ENCODE results near the gene WNT6. TPM values are rescaled to one million over a fixed set of nuclear protein-coding genes. Genes with fewer than 3 reads are reported as not detected.

WNT6 gene
- total and polyA plus RNA-seq, 4 donors = 0.08 to 0.20 TPM; not detected in 2

- no peaks in the 10 kb centered on the region for H3K27me3 ChIP-seq (ENCODE audit: control insufficient read depth in 4 of 4, insufficient read depth in 4 of 4, low read length in 3 of 4)
- 80% methylated on average over 3 of the region's 3 CpGs for WGBS
- H3K9ac ChIP-seq (ENCODE audit: low read depth in 1 of 2, low read length in 2 of 2) = no peak overlapping the region
Observed at GRCh38 chr2:218830526-218831306, 28.9 kb upstream of the WNT6 start.

GRCh38 chr2:218831378-218831990, 28.1 kb upstream of the WNT6 start, which contains the start of gene PRKAG3:
PRKAG3 (minus strand) TSS chr2:218831803.
- DNase-seq (ENCODE audit: low spot score) = no peak
- WGBS = 81% methylated on average over 18 of the region's 18 CpGs
- H3K4me3 ChIP-seq (ENCODE audit: low read depth in 1 of 3, low read length in 3 of 3) = no peak within 1 kb of the TSS
- no peak for TF ChIP-seq GABPA (IDR thresholded peaks at IDR 0.05 in 1 of 2, conservative IDR thresholded peaks at IDR 0.05 in 1 of 2)
- no peak for TF ChIP-seq TAF1 (conservative IDR thresholded peaks at IDR 0.05)
- no peak for TF ChIP-seq NR2F2 (IDR thresholded peaks at IDR 0.05)
- TF ChIP-seq REST (IDR thresholded peaks at IDR 0.05) = no peak
- no peaks in the 10 kb centered on the region for H3K4me1 ChIP-seq (ENCODE audit: control insufficient read depth in 4 of 4, insufficient read depth in 4 of 4, low read length in 3 of 4)
- H3K36me3 ChIP-seq (ENCODE audit: control insufficient read depth in 4 of 4, insufficient read depth in 3 of 4, low read depth in 1 of 4, low read length in 3 of 4) = no peaks in the 10 kb centered on the region
- H3K9me3 ChIP-seq (ENCODE audit: control insufficient read depth in 4 of 4, low read length in 3 of 4) = no peaks in the 10 kb centered on the region
- H3K27ac ChIP-seq (ENCODE audit: low read depth in 1 of 2, low read length in 2 of 2) = no peak within 1 kb of the TSS
- no peaks in the 10 kb centered on the region for H3K27me3 ChIP-seq (ENCODE audit: control insufficient read depth in 4 of 4, insufficient read depth in 4 of 4, low read length in 3 of 4)
- no peak within 1 kb of the TSS for H3K9ac ChIP-seq (ENCODE audit: low read depth in 1 of 2, low read length in 2 of 2)

More at GRCh38 chr2:218830526-218831306, 28.9 kb upstream of the WNT6 start:
- DNase-seq (ENCODE audit: low spot score) = no peak
- Histone ChIP-seq H3K4me3 (ENCODE audit: low read depth in 1 of 3, low read length in 3 of 3) (no peak overlapping the region), H3K9me3 (ENCODE audit: control insufficient read depth in 4 of 4, low read length in 3 of 4) (no peaks in the 10 kb centered on the region), H3K36me3 (ENCODE audit: control insufficient read depth in 4 of 4, insufficient read depth in 3 of 4, low read depth in 1 of 4, low read length in 3 of 4) (no peaks in the 10 kb centered on the region), H3K4me1 (ENCODE audit: control insufficient read depth in 4 of 4, insufficient read depth in 4 of 4, low read length in 3 of 4) (no peaks in the 10 kb centered on the region), H3K27ac (ENCODE audit: low read depth in 1 of 2, low read length in 2 of 2) (no peak overlapping the region)
- TF ChIP-seq NR2F2 (IDR thresholded peaks at IDR 0.05) = no peak
- TF ChIP-seq JUND (IDR thresholded peaks at IDR 0.05) = no peak
- TF ChIP-seq HNF4A (conservative IDR thresholded peaks at IDR 0.05) = no peak
- no peak for TF ChIP-seq ATF3 (IDR thresholded peaks at IDR 0.05)
- TF ChIP-seq FOXA1 (IDR thresholded peaks at IDR 0.05) = no peak
- no peak for TF ChIP-seq HNF4G (IDR thresholded peaks at IDR 0.05)
- no peak for TF ChIP-seq RAD21 (IDR thresholded peaks at IDR 0.05)
- no peak for TF ChIP-seq RXRA (IDR thresholded peaks at IDR 0.05)
- TF ChIP-seq YY1 (IDR thresholded peaks at IDR 0.05) = no peak
- no peak for TF ChIP-seq ZBTB33 (IDR thresholded peaks at IDR 0.05)
- TF ChIP-seq SP1 (IDR thresholded peaks at IDR 0.05) = no peak
- no peak for TF ChIP-seq MAX (IDR thresholded peaks at IDR 0.05)
- TF ChIP-seq TAF1 (conservative IDR thresholded peaks at IDR 0.05) = no peak
- TF ChIP-seq GABPA (IDR thresholded peaks at IDR 0.05 in 1 of 2, conservative IDR thresholded peaks at IDR 0.05 in 1 of 2) = no peak
